ENCODE data around the gene PCK2.
A peak's percentile ranks its signal among the peaks of the same experiment; 100 is the strongest.
"Not testable (repeated sequence)": the region's sequence is repeated elsewhere in the genome, so short reads cannot be mapped to it uniquely, and the experiment has no call there.

PCK2 gene
- 12.9 to 63.5 (median 31.4) reads per million in 3 experiments for total RNA-seq

DNA sequence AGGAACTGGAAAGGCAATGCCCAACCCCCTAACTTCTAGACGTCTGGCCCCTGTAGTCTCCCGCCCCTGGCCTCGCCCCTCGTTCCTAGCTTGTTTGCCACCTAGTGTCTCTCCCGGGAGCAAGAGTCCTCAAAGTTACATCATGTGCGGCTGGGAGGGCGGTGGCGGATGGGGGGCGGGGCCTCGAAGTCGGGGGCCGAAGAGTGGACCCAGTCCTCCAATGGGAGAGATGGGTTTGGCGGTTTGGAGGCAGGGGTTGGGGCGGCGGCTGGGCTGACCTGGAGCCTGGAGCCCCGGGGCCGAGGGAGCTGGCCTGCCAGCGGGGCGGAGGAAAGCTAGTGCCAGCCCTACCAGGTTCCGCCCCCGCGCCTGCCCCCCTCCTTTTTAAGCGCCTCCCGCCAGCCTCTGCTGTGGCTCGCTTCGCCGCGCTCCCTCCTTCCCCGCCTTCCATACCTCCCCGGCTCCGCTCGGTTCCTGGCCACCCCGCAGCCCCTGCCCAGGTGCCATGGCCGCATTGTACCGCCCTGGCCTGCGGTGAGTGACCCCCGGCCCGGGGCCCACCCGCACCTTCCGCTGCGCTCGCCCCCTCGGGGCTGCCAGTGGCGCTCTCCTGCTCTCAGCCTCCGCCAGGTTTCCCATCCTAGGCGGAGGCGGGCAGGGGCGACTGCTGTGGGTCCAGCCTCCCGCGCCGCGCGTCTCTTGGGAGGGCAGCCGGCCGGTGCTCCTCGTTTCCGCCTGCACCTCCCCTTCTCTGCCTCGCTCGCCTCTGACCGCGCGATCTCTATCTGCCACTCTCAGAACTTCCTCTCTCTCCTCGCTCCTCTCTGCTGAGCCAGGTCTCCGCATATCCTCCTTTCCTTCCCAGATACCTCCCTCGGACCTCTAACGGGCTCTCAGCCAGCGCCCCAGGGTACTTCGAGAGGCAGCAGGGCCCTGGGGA is at the start of gene PCK2:
Gene PCK2 (plus strand): TSS at position 411 of the 940 bp plus-strand sequence. CDS start 95 bp downstream, at position 506.
- peak; percentile 54 for DNase-seq

DNA sequence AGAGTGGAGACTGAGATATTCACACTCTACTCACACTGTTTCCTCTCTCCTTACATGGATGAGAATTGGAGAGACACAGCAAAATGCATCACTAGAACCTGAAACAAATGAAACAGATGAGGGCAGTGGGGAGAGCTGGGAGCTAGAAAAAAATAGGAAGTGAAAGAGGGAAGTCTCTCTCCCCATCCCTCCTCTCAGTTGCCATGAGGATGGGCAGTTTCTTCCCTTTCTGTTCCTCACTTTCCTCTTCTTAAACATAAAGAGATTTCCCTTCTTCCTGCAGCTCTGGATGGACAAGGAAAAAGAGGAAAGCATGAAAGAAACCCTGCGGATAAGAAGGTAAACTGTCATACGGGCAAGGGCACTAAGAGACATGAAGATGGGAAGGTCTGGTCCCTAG is 45.1 kb upstream of the PCK2 start:
- DNase-seq: not testable (repeated sequence)

DNA sequence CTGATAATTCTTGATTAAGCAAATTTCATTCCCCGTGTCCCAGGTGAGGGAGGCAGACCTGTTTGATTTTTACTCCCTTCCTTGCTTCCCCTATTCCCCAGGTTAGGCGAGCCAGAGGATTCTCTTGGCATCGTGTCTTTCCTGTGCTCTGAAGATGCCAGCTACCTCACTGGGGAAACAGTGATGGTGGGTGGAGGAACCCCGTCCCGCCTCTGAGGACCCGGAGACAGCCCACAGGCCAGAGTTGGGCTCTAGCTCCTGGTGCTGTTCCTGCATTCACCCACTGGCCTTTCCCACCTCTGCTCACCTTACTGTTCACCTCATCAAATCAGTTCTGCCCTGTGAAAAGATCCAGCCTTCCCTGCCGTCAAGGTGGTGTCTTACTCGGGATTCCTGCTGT is 43.4 kb upstream of the PCK2 start:
- DNase-seq: not testable (repeated sequence)

DNA sequence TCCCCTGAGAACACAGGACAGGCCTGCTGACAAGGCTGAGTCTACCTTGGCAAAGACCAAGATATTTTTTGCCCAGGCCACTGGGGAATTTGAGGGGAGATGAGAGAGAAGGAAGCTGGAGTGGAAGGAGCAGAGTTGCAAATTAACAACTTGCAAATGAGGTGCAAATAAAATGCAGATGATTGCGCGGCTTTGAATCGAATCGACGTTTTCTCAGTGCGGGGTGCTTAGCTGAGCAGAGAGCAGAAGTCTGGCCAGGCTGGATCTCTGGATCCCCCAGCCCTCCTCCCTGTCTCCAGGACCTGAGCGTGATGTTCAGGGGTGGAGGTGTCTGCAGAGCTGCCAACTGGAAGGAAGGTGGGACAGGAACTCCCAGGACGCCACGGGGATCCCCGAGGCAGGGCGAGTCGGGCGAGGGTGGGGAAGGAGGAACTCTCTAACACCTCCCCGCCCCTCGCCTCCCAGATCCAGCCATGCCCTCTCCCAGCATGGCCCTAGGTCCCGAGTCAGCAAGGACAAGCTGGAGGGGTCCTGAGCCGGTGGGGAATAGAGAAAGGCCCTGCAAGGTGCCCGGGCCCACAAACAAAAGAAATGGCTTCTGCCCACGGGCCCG is 42.8 kb upstream of the PCK2 start:
- no peak for DNase-seq

DNA sequence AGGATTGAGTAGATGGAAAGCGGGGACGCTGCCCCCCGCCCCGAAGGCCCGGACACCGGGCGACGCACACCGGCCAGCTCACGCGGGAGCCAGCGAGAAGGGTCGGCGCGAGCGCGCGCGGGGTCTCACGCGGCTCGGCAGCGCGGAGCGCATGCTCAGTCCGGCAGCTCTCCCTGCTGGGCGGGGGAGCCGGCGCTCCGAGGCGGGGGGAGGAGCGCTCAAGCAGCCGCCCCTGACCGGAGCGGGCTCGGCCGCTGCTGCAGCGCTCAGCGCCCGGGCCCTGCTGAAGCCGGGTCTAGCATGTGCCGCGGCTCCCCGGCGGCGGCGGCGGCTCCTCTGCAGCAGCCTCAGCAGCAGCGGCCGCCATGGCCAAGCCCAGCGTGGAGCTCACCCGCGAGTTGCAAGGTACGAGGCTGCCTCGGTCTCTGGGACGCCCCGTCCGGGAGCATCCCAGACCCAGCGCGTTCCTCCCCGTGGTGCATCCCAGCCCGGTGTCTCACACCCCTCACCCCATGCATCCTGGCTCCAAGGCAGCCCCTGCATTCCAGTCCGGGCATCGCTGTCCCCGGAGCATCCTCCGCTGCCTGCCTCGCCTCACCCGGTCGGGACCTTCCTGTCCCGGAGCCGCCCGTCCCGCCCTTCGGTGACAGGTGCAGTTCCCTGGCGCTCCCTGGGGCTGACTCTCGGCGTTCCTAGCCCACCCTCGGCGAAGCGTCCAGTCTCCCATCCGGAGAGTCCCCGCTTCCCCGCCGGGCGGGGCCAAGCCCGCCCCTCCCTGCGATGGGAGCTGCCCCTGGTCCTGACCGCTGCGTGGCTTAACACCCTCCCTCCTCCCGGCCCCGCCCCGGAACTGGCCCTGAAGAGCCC is 42.1 kb upstream of the PCK2 start, which contains the start of gene CARMIL3:
Gene CARMIL3 (plus strand): TSS at position 221 of the 867 bp plus-strand sequence. CDS start 145 bp downstream, at position 366.
- DNase-seq: peak; percentile 41

DNA sequence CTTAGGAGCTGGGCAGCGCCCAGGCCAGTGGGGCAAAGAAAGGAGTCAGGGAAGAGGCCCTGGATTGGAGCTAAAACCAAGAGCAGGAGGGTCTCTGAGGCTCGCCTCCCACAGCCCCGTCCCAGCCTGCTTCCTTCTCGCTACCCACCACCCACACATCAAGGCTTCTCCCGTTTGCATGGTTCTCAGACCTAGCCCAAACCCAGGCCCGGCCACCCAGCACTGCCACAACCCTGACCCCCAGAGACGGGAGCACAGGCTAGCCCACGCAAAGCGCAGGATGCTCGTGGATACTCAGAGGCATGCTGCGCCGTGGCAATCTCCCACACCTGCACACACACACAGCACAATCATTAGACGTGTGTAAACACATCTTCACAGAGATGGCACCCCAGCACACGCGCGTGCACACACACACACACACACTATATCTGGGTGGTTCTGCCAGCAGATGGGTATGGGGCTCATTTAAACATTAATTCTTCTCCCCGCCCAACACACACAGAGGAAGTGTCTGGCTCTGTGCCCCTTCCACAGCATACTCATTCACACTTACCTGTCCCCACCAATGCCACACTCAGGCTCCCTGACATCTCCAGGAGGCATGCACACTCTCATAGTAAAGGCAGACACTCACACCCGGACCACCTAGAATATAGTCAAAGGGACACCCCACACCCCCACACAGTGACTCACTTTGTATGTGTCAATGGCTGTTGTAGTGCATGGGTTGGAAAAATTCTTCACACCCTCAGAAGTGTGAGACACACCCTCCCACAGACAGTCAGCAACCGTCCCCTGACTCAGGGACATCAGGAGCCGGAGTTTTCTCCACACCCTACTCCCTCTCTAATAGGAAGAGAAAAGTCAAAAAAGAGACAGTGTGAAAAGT is 41.2 kb upstream of the PCK2 start:
- no peak for DNase-seq

DNA sequence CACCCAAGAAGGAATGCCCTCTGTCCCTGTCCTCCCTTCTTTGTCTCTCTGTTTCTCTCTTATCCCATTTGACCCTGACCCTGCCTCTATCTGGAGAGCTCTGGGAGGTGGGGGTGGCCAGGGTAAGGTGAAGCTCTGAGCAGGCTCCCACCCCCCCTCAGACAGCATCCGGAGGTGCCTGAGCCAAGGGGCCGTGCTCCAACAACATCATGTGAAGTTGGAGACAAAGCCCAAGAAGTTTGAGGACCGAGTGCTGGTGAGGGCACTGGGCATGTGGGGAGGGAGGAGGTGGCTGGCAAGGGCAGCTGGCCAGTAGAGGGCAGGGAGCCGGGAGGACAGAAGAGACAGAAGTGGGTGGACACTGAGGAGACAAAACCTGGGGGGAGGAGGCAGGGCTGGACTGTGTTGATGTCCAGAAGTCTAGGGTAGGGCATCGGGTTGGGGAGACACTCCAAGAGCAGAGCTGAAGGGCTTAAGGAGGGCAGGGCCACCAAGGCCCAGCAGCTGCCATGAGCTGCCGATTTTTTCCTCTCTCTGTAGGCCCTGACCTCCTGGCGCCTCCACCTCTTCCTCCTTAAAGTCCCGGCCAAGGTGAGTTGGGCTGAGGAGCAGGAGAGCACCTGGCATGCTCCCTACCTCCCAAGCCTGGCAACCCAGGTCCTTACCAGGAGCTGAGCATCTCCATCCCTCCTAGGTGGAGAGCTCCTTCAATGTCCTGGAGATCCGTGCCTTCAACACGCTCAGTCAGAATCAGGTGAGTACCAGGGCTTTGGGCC is 40.4 kb upstream of the PCK2 start:
- DNase-seq: no peak

DNA sequence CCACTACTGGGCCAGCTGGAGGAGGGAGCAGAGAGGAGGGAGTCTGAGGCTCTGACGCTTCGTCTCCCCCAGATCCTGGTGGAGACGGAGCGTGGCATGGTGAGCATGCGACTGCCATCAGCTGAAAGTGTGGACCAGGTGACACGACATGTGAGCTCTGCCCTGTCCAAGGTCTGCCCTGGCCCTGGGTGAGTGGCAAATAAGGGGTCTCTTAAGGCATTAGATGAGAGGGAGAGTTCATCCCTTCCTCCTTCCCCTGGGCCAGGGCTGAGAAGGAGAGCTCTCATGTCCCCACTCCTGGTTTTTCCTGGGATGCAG is 39.8 kb upstream of the PCK2 start:
- DNase-seq: no peak

DNA sequence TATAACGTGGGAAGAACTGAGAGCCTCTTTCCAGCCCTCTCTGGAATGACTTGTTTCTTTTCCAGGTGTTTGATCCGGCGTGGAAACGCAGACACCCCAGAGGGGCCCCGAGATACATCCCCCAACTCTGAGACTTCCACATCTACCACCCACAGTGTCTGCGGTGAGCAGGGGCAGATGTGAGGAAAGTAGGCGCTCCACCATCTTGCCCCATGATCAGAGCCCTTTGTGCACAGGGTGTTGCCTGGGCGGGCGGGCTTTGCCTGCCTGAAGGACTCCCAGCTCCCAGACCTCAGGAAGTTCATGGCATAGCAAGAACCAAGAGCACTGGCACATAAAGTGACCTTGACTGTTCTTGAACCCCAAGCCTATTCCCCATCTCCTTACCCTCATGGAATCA is 39.5 kb upstream of the PCK2 start:
- DNase-seq: no peak

DNA sequence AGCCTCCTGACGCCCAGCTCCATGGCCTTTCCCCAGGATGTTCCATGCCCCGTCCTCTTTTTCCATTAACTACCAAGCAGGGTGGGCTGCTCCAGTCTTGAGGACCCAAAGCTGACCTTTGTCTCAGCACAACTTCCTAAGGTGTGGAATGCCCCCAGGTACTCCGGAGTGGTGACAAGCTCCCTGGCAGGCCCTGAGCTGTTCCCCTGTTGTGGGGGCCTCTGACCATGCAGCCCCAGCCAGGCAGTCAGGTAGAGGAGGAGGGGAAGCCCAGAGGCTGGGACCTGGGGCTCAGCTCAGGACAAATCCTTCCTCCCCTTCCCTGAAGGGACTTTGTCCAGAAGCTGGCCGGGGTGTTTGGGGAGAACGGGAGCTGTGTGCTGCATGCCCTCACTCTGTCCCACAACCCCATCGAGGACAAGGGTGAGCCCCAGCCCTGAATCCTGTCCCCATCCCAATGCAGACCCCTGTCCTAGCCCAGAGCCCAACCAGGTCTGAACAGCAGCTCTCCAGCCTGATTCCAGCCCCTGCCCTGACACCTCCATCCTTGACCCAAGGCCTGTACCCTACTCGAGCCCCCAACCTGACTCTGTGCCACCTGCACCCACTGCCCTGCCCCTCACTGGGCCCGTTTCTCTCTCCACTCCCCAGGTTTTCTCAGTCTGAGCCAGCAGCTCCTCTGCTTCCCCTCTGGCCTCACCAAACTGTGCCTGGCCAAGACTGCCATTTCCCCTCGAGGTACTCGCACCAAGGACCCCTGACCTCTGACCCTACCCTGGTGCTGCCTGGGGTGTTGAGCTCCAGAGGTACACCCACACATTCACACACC is 37.9 kb upstream of the PCK2 start:
- DNase-seq: no peak

DNA sequence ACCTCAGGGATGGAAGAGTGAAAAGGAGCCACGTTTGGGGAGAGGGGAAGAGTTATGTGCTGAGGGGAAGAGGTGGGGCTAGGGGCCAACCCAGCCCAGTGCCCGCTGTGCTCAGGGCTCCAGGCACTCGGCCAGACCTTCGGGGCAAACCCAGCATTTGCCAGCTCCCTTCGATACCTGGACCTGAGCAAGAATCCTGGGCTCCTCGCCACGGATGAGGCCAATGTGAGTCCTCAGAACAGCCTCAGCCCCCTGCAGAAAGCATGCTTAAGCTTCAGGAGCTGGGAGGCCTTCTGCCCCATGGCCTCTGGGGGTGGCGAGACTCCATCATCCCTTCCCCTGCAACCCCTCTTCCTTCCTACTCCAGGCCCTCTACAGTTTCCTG is 37.3 kb upstream of the PCK2 start:
- no peak for DNase-seq

DNA sequence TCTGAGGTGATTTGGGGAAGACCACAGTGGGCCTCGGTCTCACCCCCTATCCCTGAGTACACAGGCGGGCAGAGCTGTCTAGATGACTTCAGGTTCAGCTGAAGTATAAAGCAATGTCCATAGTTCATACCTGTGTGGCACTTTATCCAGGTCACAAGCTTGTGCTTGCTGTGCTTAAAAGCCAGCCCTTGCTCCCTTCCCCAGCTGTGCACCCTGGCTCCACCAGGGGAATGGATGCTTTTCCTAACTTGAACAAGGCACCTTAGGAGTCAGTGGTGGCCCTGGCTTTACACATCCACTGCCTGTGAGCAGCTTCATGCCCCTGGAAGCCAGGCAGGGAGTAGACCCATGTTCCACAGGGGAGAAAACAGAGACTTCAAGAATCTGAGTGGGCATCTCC is 36.8 kb upstream of the PCK2 start:
- DNase-seq: no peak

DNA sequence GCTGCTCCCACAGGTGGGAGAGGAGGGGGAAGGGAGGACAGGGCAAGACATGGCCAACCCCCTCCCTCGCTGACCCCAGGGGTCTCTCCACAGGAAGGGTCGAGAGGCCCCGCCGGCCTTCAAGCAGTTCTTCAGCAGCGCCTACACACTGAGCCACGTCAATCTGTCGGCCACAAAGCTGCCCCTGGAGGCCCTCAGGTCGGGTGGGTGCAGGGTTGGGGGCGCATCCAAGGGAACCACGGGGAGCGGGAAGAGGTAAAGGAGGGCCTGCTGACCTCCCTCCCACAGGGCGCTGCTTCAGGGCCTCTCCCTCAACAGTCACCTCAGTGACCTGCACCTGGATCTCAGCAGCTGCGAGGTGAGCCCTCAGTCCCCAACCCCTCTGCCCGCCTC is 36.2 kb upstream of the PCK2 start:
- no peak for DNase-seq

DNA sequence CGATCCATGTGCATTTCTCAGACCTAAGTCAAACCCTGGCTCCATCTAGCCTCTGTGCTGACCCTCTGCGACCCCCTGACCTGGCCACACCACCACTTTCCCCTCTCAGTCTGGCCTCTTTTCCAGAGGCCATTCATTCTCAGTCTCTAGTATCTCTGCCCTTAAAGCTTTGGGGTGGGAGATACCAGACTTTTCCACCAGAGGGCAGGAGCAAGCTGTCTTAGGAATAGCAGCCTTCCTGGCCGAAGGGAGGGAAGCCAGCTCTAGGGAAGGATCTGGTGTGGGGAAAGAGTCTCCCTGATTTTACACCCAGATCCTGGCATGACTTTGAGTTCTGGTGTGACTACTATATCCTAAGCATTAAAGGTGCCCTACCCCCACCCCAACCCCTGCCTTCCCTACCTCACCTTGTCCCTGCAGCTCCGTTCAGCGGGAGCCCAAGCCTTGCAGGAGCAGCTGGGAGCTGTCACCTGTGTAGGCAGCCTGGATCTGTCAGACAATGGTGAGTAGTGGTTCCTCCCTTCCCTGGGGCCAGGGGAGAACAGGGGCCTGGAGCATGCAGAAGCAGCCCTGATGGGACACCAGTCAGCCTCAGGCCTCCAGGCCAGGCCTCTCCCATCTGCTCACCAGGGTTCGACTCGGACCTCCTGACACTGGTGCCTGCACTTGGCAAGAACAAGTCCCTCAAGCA is 35.7 kb upstream of the PCK2 start:
- DNase-seq: peak; percentile 39

DNA sequence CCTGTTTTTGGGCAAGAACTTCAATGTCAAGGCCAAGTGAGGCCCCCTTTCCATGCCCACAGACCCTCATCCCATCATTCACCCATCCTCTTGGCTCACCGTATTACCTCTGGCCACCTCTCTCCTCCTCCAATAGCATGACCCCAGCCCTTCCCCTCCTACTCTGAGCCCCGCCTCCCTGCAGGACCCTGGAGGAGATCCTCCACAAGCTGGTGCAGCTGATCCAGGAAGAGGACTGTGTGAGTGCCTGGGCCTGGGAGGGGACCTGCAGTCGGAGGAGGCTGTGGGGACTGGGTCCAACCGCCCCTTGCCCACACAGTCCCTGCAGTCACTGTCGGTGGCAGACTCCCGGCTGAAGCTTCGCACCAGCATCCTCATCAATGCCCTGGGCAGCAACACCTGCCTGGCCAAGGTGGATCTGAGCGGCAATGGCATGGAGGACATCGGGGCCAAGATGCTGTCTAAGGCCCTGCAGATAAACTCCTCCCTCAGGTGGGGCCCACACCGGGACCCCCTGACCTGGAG is 35.1 kb upstream of the PCK2 start:
- DNase-seq: no peak

DNA sequence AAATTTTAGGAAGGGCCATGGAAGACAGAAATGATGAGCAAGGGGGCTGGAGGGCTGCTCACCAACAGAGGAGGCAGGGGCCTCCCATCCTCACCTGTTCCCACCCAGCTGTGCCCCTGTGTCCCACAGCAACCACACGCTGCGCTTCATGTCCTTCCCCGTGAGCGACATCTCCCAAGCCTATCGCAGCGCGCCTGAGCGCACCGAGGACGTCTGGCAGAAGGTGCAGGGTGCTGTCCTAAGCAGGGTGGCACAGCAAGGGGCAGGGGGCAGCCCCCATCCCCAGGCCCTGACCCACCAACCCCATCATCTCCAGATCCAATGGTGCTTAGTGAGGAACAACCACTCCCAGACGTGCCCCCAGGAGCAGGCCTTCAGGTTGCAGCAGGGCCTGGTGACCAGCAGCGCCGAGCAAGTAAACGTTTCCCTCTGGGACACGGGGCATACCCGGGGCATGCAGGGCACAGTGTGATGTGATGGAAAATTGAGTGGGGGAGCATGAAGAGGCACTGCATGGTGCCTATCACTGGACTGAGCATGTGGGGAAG is 34.2 kb upstream of the PCK2 start:
- no peak for DNase-seq

DNA sequence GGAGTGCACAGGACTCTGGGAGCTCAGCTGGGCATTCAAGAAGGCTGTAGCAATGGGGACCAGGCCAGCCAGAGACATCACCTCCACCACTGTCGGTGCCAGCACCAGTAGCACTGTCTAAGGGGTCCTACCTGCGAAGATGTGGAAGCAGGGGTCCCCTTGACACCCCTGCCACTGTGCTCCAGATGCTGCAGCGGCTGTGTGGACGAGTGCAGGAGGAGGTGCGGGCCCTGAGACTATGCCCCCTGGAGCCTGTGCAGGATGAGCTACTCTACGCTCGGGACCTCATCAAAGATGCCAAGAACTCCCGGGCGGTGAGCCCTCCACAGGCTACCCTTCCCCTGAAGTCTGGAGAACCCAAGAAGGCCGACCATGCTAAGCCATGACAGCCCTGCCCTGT is 33.7 kb upstream of the PCK2 start:
- no peak for DNase-seq

DNA sequence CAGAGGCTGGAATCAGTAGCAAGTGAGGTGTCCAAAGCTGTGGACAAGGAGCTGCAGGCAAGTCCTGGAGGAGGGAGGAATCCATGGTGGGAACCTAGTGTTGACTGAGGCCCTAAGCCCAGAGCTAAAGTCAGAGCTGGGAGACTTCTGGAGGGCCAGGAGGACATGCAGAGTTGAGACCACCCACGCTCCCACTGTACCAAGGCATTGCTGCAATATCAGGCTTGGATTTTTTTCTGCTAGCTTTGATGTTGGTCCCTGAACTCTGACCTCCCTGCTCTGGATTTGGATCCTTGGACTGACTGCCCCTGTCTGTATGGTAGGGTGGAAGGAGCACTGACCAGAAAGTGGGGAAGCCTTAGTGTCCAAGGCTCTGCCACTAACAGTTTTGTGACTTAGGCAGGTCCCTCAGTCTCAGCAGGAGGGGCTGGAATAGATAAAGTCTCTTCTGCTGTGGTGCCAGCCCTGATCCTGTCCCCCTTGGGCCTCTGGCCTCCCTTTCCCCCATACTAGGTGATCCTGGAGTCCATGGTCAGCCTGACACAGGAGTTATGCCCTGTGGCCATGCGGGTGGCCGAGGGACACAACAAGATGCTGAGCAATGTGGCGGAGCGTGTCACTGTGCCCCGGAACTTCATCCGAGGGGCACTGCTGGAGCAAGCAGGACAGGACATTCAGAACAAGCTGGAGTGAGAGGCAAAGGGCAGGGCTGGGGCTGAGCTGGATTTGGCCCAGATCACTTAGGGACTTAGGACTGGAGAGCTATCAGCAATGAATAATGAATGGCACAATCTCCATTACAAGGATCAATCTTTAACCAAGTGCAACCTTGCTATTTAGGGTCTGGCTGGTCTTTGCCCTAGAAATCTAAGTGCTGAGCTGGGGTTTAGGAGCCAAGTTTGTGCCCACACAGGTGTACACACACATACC is 32.9 kb upstream of the PCK2 start:
- no peak for DNase-seq

Measured in central memory CD4-positive, alpha-beta T cell (primary cell).